Testis (tissue), 2 donors: Measurements from ENCODE around the gene APLNR.

ENCODE experiments used
- CTCF ChIP-seq, 3 experiments: fragments of 450-650 bp in 2 of 3; fragments of 200-600 bp in 1 of 3; sonication (generic) in 1 of 3; IDR thresholded peaks; one replicate each; pipeline ENCODE4 v1.5.1; 2016 to 2019; ENCODE audit warnings: antibody characterized with exemption in 3 of 3, mild to moderate bottlenecking in 2 of 3, moderate library complexity in 1 of 3
- POLR2A ChIP-seq: fragments of 450-650 bp; IDR thresholded peaks from one replicate; pipeline ENCODE4 v1.6.1; 2017; ENCODE audit warnings: antibody characterized with exemption, mild to moderate bottlenecking, moderate library complexity

GRCh38 chr11:57274904-57275498 lies 38.0 kb upstream of the APLNR start:
- TF ChIP-seq POLR2A (no peak), CTCF (IDR thresholded peaks at IDR 0.05) (no peak)
